Measurements from ENCODE around the gene C19orf47.

- TF ChIP-seq POLR2AphosphoS5 (IDR thresholded peaks at IDR 0.05; ENCODE audit: borderline replicate concordance, low read depth, low read length) (no peak), EZH2 (IDR thresholded peaks at IDR 0.05) (no peak), FOXP2 (optimal IDR thresholded peaks at IDR 0.05; ENCODE audit: control extremely low read depth, extremely low read length, insufficient read depth) (no peak)
These were observed 53.6 kb downstream of the C19orf47 start for GRCh38 chr19:40294560-40294959.
